IPS-NIHi7 (cell line): ENCODE measurements around the gene C19orf73.
"Not testable (repeated sequence)": the region's sequence is repeated elsewhere in the genome, so short reads cannot be mapped to it uniquely, and the experiment has no call there.

ENCODE experiments used
- DNase-seq: peaks from one replicate; pipeline ENCODE4 v3.0.0; 2012; ENCODE audit warnings: mixed read lengths; ENCODE audit errors: extremely low spot score

The C19orf73 gene

DNA sequence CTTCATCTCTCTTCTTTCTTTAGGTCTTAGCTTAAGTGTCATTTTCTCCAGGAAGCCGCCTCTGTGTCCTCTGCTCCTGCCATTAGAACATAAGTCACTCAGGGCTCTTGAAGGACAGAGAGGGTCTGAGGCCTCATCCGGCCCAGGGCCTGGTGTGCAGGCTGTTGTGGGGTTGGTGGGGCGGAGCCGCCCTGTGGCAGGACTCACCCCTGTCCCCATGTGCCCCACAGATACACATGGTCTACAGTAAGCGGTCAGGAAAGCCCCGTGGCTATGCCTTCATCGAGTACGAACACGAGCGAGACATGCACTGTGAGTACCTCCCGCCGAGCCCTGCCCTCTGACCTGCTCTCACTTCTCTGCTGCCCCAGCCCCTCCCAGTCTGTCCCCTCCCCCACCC is 17.8 kb downstream of the C19orf73 start:
- DNase-seq: no peak

GRCh38 chr19:49098795-49099194 is 20.1 kb downstream of the C19orf73 start:
- DNase-seq: no peak

DNA sequence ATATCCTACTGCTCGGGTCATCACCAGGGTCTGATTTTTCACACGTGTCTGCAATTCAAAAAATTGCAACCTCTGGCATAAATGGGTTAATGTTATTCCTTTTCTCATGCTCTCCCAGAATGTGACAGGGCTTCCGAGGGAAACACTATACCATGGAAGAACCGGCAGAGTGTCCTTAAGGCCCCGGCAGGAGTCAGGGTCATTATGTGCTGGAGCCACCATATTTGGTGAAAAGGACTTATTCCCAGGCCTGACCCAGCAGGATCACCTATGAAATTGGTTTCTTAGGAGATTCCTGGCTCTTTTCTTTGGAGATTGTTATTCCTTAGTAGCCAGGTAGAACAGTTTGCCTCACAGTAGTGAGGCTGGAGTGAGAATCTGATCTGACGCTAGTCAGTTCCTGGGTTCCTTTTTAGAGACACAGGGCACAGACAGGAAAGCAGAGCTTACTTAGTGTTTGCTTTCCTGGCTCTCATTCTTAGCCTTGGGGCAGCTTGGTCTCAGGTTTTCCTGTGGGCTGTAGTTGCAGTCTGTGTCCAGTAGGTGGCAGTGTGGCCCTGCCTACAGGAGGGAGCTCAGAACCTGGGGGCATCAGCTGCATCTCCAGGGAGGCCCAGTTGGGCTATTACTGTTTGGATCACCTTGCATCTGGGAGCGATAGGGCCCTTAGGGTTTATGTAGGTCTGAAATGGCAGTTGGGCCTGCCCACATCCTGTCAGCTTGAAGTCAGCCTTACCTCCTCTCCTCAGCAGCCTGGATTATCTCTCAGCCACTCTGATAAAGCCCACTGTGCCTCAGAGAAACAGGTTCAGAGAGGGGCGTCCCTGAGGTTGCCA is 21.3 kb downstream of the C19orf73 start:
- peak; percentile 87 for DNase-seq

- DNase-seq: no peak
Measured at GRCh38 chr19:49094505-49095482, 24.1 kb downstream of the C19orf73 start.

- no peak for DNase-seq
Measured at GRCh38 chr19:49092686-49093085, 26.3 kb downstream of the C19orf73 start.

DNA sequence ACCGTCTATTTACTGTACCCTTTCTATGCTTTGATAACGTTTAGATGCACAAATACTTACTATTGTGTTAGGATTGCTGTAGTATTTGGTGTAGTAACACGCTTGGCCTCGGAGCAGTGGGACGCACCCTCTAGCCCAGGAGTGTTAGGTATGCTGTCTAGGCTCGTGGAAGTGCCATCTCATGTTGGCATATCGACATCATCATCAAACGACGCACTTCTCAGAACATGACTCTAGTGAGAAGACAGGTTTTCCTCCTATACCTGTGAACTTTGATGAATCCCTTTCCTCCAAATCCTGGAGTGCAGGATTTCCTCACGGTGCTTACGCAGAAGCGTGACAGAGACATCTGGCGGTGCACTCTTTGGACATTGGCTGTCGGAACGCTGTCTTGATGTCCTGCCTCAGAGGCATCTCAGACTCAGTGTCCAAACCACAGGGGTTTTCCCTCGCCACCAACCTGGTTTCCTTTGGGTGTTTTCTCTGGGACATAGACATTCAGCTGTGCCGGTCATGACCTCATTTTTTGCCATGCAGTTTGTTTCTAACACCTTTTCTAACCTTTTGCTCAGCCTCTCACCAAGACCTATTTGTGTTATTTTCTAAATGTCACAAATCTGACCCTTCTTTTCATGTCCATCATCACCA is 27.4 kb downstream of the C19orf73 start:
- DNase-seq: no peak

DNA sequence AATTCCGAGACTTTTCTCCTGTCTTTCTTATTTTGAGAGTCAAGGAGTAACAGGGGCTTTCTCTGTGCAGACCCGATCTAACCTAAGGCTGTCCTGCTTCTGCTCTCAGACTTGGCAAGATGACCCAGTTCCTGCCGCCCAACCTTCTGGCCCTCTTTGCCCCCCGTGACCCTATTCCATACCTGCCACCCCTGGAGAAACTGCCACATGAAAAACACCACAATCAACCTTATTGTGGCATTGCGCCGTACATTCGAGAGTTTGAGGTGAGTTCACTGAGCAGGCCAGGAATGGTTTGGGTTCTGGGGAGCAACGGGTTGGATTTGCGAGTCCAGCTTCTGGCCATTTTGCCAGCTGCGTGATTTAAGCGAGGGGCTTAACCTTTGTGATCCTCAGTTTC is 32.6 kb downstream of the C19orf73 start:
- DNase-seq: no peak

GRCh38 chr19:49085868-49086232 is 33.1 kb downstream of the C19orf73 start:
- peak; percentile 22 for DNase-seq

- DNase-seq: peak; percentile 99
Measured at GRCh38 chr19:49085020-49085867, 33.7 kb downstream of the C19orf73 start, which contains the start of gene SNRNP70. Gene SNRNP70 (plus strand): TSS chr19:49085451. CDS start chr19:49086415, 964 bp downstream.

GRCh38 chr19:49084206-49085019 is 34.5 kb downstream of the C19orf73 start:
- no peak for DNase-seq

GRCh38 chr19:49081273-49081672 is 37.7 kb downstream of the C19orf73 start:
- DNase-seq: no peak

GRCh38 chr19:49080392-49080791 is 38.6 kb downstream of the C19orf73 start:
- no peak for DNase-seq

DNA sequence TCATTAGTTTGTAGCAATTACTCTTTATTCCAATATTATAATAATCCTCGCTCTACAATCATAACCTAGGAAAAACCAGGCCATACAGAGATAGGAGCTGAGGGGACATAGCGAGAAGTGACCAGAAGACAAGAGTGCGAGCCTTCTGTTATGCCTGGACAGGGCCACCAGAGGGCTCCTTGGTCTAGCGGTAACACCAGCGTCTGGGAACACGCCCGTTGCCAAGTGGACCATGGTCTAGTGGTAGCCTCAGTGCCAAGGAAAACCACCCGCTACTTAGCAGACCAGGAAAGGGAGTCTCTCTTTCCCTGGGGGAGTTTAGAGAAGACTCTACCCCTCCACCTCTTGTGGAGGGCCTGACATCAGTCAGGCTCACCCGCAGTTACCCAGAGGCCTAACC is 44.1 kb downstream of the C19orf73 start:
- DNase-seq: not testable (repeated sequence)

GRCh38 chr19:49073514-49074378 is 45.2 kb downstream of the C19orf73 start:
- DNase-seq: peak; percentile 52

GRCh38 chr19:49071860-49072547 is 46.9 kb downstream of the C19orf73 start:
- peak; percentile 88 for DNase-seq

DNA sequence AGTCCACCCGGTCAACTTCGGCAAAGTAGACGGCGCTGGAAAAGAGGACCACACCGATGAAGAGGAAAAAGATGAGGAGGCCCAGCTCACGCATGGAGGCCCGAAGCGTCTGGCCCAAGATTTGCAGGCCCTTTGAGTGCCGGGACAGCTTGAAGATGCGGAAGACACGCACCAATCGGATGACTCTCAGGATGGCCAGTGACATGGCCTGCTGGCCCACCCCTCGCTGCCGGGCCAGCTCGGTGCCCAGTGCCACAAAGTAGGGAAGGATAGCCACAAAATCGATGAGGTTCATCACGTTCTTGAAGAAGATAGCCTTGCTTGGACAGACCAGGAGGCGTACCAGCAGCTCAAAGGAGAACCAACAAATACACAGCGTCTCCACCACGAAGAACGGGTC is 48.5 kb downstream of the C19orf73 start:
- DNase-seq: no peak

DNA sequence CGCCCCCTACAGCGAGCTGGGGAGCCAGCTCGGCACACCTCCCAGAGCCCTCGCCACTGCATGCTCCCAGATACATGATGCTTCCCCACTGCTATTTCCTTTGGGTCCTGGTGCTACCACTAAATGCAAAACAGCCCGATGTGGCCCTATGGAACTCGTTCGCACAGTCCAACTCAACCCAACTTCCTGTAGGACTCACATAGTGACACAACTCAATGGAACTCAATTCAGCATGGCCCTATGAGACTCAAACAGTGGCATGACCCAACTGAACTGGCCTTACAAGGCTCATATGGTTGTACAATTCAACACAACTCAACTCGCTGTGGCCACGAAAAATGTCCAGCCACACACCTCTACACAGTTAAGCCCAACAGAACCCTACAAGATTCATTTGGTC is 49.9 kb downstream of the C19orf73 start:
- no peak for DNase-seq
